GM18861 (cell line): ENCODE results near the gene OLR1.
"Not testable (repeated sequence)": the region's sequence is repeated elsewhere in the genome, so short reads cannot be mapped to it uniquely, and the experiment has no call there.

Experiments
- ATAC-seq: cut with Tn5 transposase; IDR thresholded peaks from one replicate; pipeline ENCODE4 v1.9.1; 2021; ENCODE audit not compliant: unreplicated experiment

OLR1 gene

GRCh38 chr12:10171973-10172728 is at the start of gene OLR1:
Gene OLR1 (minus strand): TSS chr12:10172132. CDS start chr12:10172077, 55 bp downstream.
- no peak for ATAC-seq

GRCh38 chr12:10220398-10221077 is 48.6 kb upstream of the OLR1 start:
- ATAC-seq = no peak

DNA sequence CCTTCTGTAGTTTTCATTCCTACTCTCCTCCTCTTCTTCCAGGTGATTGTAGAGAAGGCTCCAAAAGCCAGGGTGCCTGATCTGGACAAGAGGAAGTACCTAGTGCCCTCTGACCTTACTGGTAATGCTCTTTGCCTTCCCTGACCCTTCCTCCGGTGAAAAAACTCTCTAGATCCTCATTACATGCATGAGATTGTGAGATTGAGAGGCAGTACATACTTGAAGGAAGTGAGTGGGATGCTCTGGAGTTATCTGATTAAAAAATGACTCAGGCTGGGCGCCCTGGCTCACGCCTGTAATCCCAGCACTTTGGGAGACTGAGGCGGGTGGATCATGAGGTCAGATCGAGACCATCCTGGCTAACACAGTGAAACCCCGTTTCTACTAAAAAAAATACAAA is 46.1 kb upstream of the OLR1 start:
- ATAC-seq = no peak

GRCh38 chr12:10215946-10216345 is 44.0 kb upstream of the OLR1 start:
- not testable (repeated sequence) for ATAC-seq

GRCh38 chr12:10215436-10215835 is 43.5 kb upstream of the OLR1 start:
- no peak for ATAC-seq

GRCh38 chr12:10214895-10215267 is 42.9 kb upstream of the OLR1 start:
- no peak for ATAC-seq

GRCh38 chr12:10214136-10214894 is 42.4 kb upstream of the OLR1 start:
- ATAC-seq = no peak

- ATAC-seq = peak; percentile 39
These were observed 41.5 kb upstream of the OLR1 start for GRCh38 chr12:10213168-10214135.

GRCh38 chr12:10212739-10213131 is 40.8 kb upstream of the OLR1 start, which contains the start of gene GABARAPL1:
Gene GABARAPL1 (plus strand): TSS chr12:10212877. CDS start chr12:10213130, 253 bp downstream.
- ATAC-seq = peak; percentile 32

GRCh38 chr12:10211940-10212738 is 40.2 kb upstream of the OLR1 start:
- ATAC-seq = no peak

DNA sequence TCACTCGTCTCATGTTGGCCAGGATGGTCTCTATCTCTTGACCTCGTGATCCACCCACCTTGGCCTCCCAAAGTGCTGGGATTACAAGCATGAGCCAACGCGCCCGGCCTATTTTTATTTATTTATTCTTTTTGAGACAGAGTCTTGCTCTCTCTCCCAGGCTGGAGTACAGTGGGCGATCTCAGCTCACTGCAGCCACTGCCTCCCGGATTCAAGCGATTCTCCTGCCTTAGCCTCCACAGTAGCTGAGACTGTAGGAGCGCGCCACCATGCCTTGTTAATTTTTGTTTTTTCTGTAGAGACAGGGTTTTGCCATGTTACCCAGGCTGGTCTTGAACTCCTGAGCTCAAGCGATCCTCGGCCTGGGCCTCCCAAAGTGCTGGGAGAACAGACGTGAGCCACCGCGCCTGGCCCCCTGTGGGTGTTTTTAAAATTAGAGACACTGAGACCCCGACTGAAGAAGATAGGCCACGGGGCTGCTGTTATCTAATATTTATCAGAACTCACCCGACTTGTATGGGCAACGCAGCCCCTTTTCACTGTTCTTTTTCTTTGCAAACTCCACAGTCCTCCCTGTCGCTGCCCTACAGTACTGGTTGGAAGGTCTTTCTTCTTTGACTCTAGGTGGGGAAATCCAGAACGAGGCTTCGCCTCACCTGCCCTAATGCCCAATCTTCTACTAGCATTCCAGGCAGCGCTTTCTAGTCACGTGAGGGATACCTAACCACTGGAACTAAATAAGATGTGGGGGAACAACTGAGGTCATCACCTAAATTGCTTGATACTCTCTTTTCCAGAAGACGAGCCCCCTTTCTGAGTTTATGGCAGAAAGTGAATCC is 39.4 kb upstream of the OLR1 start:
- no peak for ATAC-seq

GRCh38 chr12:10210225-10210624 is 38.3 kb upstream of the OLR1 start:
- no peak for ATAC-seq

DNA sequence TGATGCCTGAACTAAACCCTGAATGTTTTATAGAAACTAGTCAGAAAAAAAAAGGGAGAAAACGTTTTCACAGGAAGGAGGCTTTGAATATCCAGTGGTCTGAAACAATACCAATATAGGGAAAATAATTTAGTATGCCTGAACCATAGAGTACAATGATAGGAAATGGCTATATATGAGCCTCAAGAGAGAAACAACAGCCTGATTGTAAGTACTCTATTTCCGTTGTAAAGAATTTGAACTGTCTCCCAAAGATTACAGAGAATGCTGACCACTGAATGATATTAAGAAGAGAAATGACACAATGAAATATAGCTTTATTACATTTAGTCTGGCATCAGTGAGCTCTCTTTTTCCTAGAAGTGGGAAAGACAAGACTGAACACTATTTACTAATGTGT is 35.2 kb upstream of the OLR1 start:
- no peak for ATAC-seq

DNA sequence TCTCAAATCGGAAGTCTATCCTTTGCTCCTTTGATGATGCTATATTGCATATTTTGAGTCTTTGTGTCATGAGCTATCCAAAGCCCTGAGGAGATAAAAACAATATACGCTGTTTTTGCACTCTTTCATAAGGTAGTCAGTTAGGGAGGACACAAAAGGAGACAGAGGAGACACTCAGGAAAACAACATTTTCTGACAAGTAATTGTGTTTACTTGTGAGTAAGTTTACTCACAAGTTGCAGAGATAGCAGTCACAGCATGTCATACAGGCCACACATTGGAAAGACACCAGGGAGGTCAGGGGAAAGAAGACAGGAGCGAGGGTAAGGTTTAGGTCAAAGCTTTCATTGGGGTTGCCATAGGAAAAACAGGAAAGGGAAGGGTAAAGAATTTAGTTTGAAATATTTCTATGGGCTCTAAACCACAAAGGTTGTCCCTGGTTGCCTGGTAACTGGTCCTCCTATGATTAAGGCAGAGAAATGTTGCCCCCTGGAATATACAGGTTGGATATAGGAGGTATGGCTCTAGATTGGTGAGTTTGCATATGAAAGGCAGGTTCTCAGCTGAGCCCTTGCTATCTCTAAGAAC is 33.4 kb upstream of the OLR1 start:
- ATAC-seq = no peak

GRCh38 chr12:10204495-10204894 is 32.6 kb upstream of the OLR1 start:
- not testable (repeated sequence) for ATAC-seq

- ATAC-seq = no peak
These were observed 25.9 kb upstream of the OLR1 start for GRCh38 chr12:10197879-10198278.

DNA sequence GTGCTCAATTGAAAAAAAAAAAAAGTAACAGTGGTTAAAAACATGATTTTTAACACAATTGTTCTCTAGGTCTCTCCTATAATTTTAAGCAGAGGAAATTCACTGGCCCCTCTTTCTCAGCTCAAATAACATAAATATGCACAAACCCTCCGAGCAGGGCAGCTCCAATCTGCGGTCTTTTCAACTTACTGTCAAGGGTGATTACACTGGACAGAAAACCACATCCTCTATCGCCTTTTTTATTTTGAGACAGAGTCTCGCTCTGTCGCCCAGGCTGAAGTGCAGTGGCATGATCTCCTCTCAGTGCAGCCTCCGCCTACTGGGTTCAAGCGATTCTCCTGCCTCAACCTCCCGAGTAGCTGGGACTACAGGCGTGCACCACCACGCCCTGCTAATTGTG is 24.3 kb upstream of the OLR1 start:
- peak; percentile 100 for ATAC-seq

GRCh38 chr12:10194160-10194670 is 22.3 kb upstream of the OLR1 start:
- no peak for ATAC-seq
